ENCODE data around the gene RELN.

RELN gene

DNA sequence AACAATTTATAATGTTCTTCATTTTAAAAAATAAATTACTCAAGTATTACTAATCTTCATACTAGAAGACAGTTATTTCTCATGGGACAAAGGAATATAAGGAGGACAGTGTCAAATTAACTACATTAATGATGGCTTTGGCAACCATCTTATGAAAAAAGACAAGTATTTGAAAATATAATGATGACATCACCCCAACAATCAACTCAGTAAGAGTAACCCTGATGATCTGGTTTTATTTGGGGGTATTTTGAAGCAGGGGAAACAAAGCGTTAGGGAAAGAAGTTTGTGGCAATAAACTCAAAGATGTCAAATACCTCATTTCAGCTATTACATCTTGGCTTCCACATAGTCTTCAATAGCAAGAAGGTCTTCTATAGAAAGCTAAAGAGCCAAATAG is 29.0 kb upstream of the RELN start:
- H3K36me3 ChIP-seq (ENCODE audit: insufficient read depth, low read length), result no peaks in the 10 kb centered on the region
- no peaks in the 10 kb centered on the region for H4K20me1 ChIP-seq (ENCODE audit: insufficient read depth, low read length, poor library complexity, severe bottlenecking)
- H3K4me2 ChIP-seq (ENCODE audit: low read depth, low read length, poor library complexity, severe bottlenecking), result no peak overlapping the region
- H3K27me3 ChIP-seq (ENCODE audit: insufficient read depth, low read length, poor library complexity, severe bottlenecking), result no peaks in the 10 kb centered on the region
- no peaks in the 10 kb centered on the region for H3K9me3 ChIP-seq (ENCODE audit: insufficient read depth, low read depth, low read length)
- H3F3A ChIP-seq (ENCODE audit: low read depth), result no peaks in the 10 kb centered on the region
- H3K4me1 ChIP-seq (ENCODE audit: insufficient read depth, low read length, poor library complexity, severe bottlenecking), result no peaks in the 10 kb centered on the region
- H3K79me2 ChIP-seq (ENCODE audit: insufficient read depth, low read length), result no peaks in the 10 kb centered on the region
- H3K4me3 ChIP-seq (ENCODE audit: low read length, poor library complexity, severe bottlenecking), result no peak overlapping the region
- no peak overlapping the region for H2AFZ ChIP-seq (ENCODE audit: low read length)
- H3K9ac ChIP-seq (ENCODE audit: low read depth, low read length, poor library complexity, severe bottlenecking), result no peak overlapping the region
- H3K9me2 ChIP-seq (replicated peaks; ENCODE audit: low read depth, low read length), result 0 out of 2 replicates have a peak, but pooled peaks cover 3% of the 10 kb centered on the region
- TF ChIP-seq, protein P1, sequence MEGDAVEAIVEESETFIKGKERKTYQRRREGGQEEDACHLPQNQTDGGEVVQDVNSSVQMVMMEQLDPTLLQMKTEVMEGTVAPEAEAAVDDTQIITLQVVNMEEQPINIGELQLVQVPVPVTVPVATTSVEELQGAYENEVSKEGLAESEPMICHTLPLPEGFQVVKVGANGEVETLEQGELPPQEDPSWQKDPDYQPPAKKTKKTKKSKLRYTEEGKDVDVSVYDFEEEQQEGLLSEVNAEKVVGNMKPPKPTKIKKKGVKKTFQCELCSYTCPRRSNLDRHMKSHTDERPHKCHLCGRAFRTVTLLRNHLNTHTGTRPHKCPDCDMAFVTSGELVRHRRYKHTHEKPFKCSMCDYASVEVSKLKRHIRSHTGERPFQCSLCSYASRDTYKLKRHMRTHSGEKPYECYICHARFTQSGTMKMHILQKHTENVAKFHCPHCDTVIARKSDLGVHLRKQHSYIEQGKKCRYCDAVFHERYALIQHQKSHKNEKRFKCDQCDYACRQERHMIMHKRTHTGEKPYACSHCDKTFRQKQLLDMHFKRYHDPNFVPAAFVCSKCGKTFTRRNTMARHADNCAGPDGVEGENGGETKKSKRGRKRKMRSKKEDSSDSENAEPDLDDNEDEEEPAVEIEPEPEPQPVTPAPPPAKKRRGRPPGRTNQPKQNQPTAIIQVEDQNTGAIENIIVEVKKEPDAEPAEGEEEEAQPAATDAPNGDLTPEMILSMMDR (conservative IDR thresholded peaks at IDR 0.05; ENCODE audit: low read length), result no peak
- TF ChIP-seq EZH2phosphoT487 (IDR thresholded peaks at IDR 0.05; ENCODE audit: borderline replicate concordance), result no peak

DNA sequence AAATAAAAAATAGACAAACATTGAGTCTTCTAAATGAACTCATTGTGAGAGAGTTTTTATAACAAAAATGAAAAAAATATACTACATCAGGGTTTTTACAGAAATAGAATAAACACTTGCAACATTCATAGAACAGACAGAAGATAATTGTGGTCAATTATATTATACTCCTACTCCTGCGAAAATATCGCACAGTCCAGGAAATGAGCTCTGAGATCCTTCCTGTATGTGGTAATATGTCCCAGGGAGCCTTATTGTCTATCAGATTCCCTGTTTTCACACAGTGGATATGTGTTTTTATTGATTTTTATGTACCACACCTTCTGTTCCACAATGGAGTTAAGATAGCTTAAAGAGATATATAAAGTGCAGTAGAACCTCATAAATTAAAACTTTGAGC is 27.5 kb upstream of the RELN start:
- Histone ChIP-seq H3K4me2 (ENCODE audit: low read depth, low read length, poor library complexity, severe bottlenecking) (no peak overlapping the region), H3K9me2 (replicated peaks; ENCODE audit: low read depth, low read length) (0 out of 2 replicates have a peak, but pooled peaks cover 3% of the 10 kb centered on the region), H3K9ac (ENCODE audit: low read depth, low read length, poor library complexity, severe bottlenecking) (no peak overlapping the region), H3K9me3 (ENCODE audit: insufficient read depth, low read depth, low read length) (no peaks in the 10 kb centered on the region), H3K36me3 (ENCODE audit: insufficient read depth, low read length) (no peaks in the 10 kb centered on the region), H3K4me1 (ENCODE audit: insufficient read depth, low read length, poor library complexity, severe bottlenecking) (no peaks in the 10 kb centered on the region), H3K27me3 (ENCODE audit: insufficient read depth, low read length, poor library complexity, severe bottlenecking) (no peaks in the 10 kb centered on the region), H3K79me2 (ENCODE audit: insufficient read depth, low read length) (no peaks in the 10 kb centered on the region), H3K4me3 (ENCODE audit: low read length, poor library complexity, severe bottlenecking) (no peak overlapping the region), H2AFZ (ENCODE audit: low read length) (no peak overlapping the region), H4K20me1 (ENCODE audit: insufficient read depth, low read length, poor library complexity, severe bottlenecking) (no peaks in the 10 kb centered on the region), H3F3A (ENCODE audit: low read depth) (no peaks in the 10 kb centered on the region)
- TF ChIP-seq, protein P1 (conservative IDR thresholded peaks at IDR 0.05; ENCODE audit: low read length), result no peak

DNA sequence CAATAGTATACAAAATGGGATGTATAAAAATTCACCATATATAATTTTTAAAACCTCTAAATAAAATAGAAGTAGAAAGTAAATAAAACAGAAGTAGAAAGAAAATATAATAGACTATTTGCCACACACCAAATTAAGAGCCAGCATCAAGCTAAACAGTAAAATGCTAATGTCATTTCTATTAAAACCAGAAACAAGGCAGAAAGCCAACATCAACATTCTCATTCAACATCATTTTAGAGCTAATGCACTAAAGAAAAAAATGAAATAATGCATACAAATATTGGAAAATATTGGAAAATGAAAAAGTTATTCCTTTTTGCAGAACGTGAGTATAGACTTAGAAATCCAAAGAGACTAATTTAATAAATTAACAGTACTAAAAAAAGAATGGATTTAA is 23.4 kb upstream of the RELN start:
- Histone ChIP-seq H3K4me2 (ENCODE audit: low read depth, low read length, poor library complexity, severe bottlenecking) (no peak overlapping the region), H3K4me1 (ENCODE audit: insufficient read depth, low read length, poor library complexity, severe bottlenecking) (no peaks in the 10 kb centered on the region), H3K27me3 (ENCODE audit: insufficient read depth, low read length, poor library complexity, severe bottlenecking) (no peaks in the 10 kb centered on the region), H3K79me2 (ENCODE audit: insufficient read depth, low read length) (no peaks in the 10 kb centered on the region), H4K20me1 (ENCODE audit: insufficient read depth, low read length, poor library complexity, severe bottlenecking) (no peaks in the 10 kb centered on the region), H3K9me2 (replicated peaks; ENCODE audit: low read depth, low read length) (no peaks in the 10 kb centered on the region), H3F3A (ENCODE audit: low read depth) (no peaks in the 10 kb centered on the region), H3K4me3 (ENCODE audit: low read length, poor library complexity, severe bottlenecking) (no peak overlapping the region), H3K36me3 (ENCODE audit: insufficient read depth, low read length) (no peaks in the 10 kb centered on the region), H3K9me3 (ENCODE audit: insufficient read depth, low read depth, low read length) (no peaks in the 10 kb centered on the region), H3K9ac (ENCODE audit: low read depth, low read length, poor library complexity, severe bottlenecking) (no peak overlapping the region), H2AFZ (ENCODE audit: low read length) (no peak overlapping the region)
- TF ChIP-seq, protein P1 (conservative IDR thresholded peaks at IDR 0.05; ENCODE audit: low read length), result no peak
